ENCODE measurements around the gene CDKL4.

DNA sequence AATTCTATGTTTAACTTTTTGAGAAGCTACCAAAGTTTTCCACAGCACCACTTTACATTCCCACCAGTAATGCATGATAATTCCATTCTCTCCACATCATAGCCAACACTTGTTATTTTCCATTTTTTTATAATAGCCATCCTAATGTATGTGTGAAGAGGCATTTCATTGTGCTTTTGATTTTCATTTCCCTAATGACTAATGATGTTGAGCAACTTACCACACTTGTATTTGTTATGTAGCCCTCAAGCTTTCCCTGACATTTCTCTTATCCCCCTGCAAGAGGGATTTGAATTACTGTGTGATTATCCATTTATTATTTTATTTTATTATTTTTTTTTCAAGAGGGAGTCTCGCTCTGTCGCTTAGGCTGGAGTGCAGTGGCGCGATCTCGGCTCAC, 99.4 kb downstream of the CDKL4 start:
- TF ChIP-seq, protein P1, sequence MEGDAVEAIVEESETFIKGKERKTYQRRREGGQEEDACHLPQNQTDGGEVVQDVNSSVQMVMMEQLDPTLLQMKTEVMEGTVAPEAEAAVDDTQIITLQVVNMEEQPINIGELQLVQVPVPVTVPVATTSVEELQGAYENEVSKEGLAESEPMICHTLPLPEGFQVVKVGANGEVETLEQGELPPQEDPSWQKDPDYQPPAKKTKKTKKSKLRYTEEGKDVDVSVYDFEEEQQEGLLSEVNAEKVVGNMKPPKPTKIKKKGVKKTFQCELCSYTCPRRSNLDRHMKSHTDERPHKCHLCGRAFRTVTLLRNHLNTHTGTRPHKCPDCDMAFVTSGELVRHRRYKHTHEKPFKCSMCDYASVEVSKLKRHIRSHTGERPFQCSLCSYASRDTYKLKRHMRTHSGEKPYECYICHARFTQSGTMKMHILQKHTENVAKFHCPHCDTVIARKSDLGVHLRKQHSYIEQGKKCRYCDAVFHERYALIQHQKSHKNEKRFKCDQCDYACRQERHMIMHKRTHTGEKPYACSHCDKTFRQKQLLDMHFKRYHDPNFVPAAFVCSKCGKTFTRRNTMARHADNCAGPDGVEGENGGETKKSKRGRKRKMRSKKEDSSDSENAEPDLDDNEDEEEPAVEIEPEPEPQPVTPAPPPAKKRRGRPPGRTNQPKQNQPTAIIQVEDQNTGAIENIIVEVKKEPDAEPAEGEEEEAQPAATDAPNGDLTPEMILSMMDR (conservative IDR thresholded peaks at IDR 0.05; ENCODE audit: low read depth, low read length) = no peak
- TF ChIP-seq EZH2 (IDR thresholded peaks at IDR 0.05; ENCODE audit: borderline replicate concordance, low read depth, low read length, poor library complexity, severe bottlenecking) = no peak

Measured in A673 (cell line).